Fibroblast of lung (primary cell): ENCODE data around the gene GALP. TPM values are rescaled to one million over a fixed set of nuclear protein-coding genes. Genes with fewer than 3 reads are reported as not detected.
"Not testable (repeated sequence)": the region's sequence is repeated elsewhere in the genome, so short reads cannot be mapped to it uniquely, and the experiment has no call there.

Experiments used
- DNase-seq, 2 donors: peaks; one replicate each; pipeline versions ENCODE4 v3.0.0 to v3.0.0-alpha.2; 2010; ENCODE audit warnings: low read depth in 2 of 2
- H2AFZ ChIP-seq: 2 replicates; pipeline ENCODE4 v1.5.1; 2012; ENCODE audit warnings: low read length, control low read depth, inconsistent platforms
- H3K27ac ChIP-seq: 2 replicates; pipeline ENCODE4 v1.5.1; 2011; ENCODE audit warnings: low read length, control low read depth; ENCODE audit not compliant: insufficient read depth
- H3K27me3 ChIP-seq: 2 replicates; pipeline ENCODE4 v1.5.1; 2011; ENCODE audit warnings: mild to moderate bottlenecking, low read length; ENCODE audit not compliant: control insufficient read depth, insufficient read depth
- H3K36me3 ChIP-seq: 2 replicates; pipeline ENCODE4 v1.5.1; 2011; ENCODE audit warnings: low read length; ENCODE audit not compliant: control insufficient read depth, insufficient read depth
- H3K4me1 ChIP-seq: 2 replicates; pipeline ENCODE4 v1.5.1; 2011; ENCODE audit warnings: low read length; ENCODE audit not compliant: control insufficient read depth, insufficient read depth; ENCODE audit errors: extremely low read depth
- H3K4me2 ChIP-seq: 2 replicates; pipeline ENCODE4 v1.5.1; 2011; ENCODE audit warnings: low read length, control low read depth; ENCODE audit not compliant: insufficient read depth; ENCODE audit errors: extremely low read depth
- H3K4me3 ChIP-seq, 4 experiments: fragments of 200-600 bp in 1 of 4; sonication (generic) in 1 of 4; replicated peaks in 1 of 4; 2 replicates each; pipeline ENCODE4 v1.5.1; 2011 to 2016; ENCODE audit warnings: low read length in 4 of 4, low read depth in 3 of 4, mild to moderate bottlenecking in 3 of 4, control low read depth in 2 of 4, inconsistent platforms in 1 of 4, mixed read lengths in 1 of 4; ENCODE audit not compliant: insufficient read depth in 1 of 4; ENCODE audit errors: control extremely low read depth in 1 of 4
- H3K79me2 ChIP-seq: 2 replicates; pipeline ENCODE4 v1.5.1; 2012; ENCODE audit warnings: mild to moderate bottlenecking, low read length, inconsistent platforms; ENCODE audit not compliant: control insufficient read depth, insufficient read depth
- H3K9ac ChIP-seq: 2 replicates; pipeline ENCODE4 v1.5.1; 2011; ENCODE audit warnings: mild to moderate bottlenecking, low read length, control low read depth; ENCODE audit not compliant: insufficient read depth
- H3K9me3 ChIP-seq: 2 replicates; pipeline ENCODE4 v1.5.1; 2012; ENCODE audit warnings: low read depth, low read length; ENCODE audit not compliant: control insufficient read depth, insufficient read depth
- H4K20me1 ChIP-seq: 2 replicates; pipeline ENCODE4 v1.5.1; 2011; ENCODE audit warnings: low read length; ENCODE audit not compliant: control insufficient read depth, insufficient read depth; ENCODE audit errors: extremely low read depth
- EZH2 ChIP-seq: IDR thresholded peaks from 2 replicates; pipeline ENCODE4 v1.5.1; 2012; ENCODE audit warnings: low read length, control low read depth, mild to moderate bottlenecking; ENCODE audit errors: missing control alignments
- polyA plus RNA-seq, 2 donors: library from polyadenylated mRNA; depleted of rRNA in 1 of 2; stranded (reverse) in 1 of 2; unstranded in 1 of 2; fragments of >200 nt; gene quantifications; 2 replicates each; pipeline ENCODE4 v1.2.1, GENCODE V29; 2011 to 2012; ENCODE audit warnings: missing spikeins in 1 of 2
- total RNA-seq: library from RNA; depleted of rRNA; stranded (reverse); fragments of >200 nt; gene quantifications from 2 replicates; pipeline ENCODE4 v1.2.1, GENCODE V29; 2014
- TF ChIP-seq, protein P1 (sequence below), 2 donors: IDR thresholded peaks in 1 of 2; conservative IDR thresholded peaks in 1 of 2; 1 replicate in 1 of 2; 2 replicates in 1 of 2; pipeline ENCODE4 v1.5.1; 2011 to 2012; ENCODE audit warnings: low read length in 2 of 2, control low read depth in 1 of 2, inconsistent platforms in 1 of 2, low read depth in 1 of 2, mild to moderate bottlenecking in 1 of 2

Gene GALP
- total and polyA plus RNA-seq, 2 donors (not counting 1 experiment from before 2014, with no cell fraction given) = not detected

DNA sequence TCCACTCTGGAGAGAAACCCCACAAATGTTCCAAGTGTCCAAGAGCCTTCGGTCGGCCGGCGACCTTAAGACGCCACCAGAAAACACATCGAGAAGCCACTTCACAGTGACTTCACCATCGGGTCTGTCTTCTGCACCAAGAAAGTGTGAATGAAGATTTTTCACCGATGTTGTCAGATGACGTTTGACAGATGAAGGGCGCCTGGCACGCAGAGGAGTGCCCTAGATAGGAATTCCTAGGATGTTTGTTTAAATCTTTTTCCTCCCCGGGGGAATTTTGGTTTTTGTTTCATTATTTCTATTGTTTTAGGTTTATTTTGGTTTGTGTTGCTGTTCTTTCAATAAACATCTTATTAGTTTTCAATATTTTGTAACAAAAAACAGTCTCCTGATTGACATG, 33.3 kb downstream of the GALP start:
- Histone ChIP-seq H3K9ac (no peak overlapping the region), H3K4me1 (no peaks in the 10 kb centered on the region), H3K27me3 (no peaks in the 10 kb centered on the region), H3K9me3 (no peaks in the 10 kb centered on the region), H3K4me3 (no peak overlapping the region), H2AFZ (no peak overlapping the region), H3K79me2 (no peaks in the 10 kb centered on the region), H3K36me3 (no peaks in the 10 kb centered on the region), H4K20me1 (no peaks in the 10 kb centered on the region), H3K27ac (no peak overlapping the region), H3K4me2 (no peak overlapping the region)
- TF ChIP-seq EZH2 = no peak
- TF ChIP-seq, protein P1, sequence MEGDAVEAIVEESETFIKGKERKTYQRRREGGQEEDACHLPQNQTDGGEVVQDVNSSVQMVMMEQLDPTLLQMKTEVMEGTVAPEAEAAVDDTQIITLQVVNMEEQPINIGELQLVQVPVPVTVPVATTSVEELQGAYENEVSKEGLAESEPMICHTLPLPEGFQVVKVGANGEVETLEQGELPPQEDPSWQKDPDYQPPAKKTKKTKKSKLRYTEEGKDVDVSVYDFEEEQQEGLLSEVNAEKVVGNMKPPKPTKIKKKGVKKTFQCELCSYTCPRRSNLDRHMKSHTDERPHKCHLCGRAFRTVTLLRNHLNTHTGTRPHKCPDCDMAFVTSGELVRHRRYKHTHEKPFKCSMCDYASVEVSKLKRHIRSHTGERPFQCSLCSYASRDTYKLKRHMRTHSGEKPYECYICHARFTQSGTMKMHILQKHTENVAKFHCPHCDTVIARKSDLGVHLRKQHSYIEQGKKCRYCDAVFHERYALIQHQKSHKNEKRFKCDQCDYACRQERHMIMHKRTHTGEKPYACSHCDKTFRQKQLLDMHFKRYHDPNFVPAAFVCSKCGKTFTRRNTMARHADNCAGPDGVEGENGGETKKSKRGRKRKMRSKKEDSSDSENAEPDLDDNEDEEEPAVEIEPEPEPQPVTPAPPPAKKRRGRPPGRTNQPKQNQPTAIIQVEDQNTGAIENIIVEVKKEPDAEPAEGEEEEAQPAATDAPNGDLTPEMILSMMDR (conservative IDR thresholded peaks at IDR 0.05 in 1 of 2, IDR thresholded peaks at IDR 0.05 in 1 of 2; ENCODE audit: low read depth in 1 of 2, low read length in 2 of 2) = no peak
- DNase-seq = no peak

DNA sequence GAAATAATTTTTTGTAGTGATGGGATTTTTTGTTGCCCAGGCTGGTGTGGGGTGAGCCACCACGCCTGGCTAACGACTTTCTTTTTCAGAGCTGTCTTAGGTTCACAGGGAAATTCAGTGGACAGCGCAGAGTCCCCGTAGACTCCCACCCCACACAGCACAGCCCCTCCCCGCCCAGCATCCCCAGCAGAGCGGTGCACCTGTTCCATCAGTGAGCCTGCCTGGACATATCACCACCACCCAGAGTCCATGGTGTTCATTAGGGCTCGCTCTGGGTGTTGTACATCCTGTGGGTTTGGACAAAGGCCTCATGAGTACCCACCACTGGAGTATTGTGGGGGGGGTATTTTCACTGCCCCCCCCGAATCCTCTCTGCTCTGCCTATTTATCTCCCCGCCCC, 34.2 kb downstream of the GALP start:
- H3K79me2 ChIP-seq, H3K4me2 ChIP-seq, H3K36me3 ChIP-seq, H3K27me3 ChIP-seq, H3K9ac ChIP-seq, H3K9me3 ChIP-seq, H3K4me3 ChIP-seq, DNase-seq, H4K20me1 ChIP-seq, H3K27ac ChIP-seq, H3K4me1 ChIP-seq, H2AFZ ChIP-seq: not testable (repeated sequence)

DNA sequence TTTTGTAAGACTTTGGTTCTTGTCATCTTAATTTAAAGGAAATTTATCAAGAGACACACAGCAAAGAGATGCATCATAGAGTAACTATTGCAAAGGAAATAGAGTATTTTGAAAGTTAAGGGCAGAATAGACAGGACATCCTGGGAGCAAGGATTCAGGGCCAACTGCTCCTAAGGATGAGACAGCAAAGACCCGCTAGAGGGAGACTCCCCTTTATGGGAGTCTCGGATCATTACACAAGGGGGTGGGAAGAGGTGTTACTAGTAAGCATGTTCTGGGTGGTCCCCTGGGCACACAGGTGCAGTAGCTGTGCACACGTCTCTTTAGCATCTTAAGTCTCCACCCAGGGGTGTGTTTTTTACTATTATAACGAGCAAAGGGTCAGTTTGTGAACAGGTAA, 35.9 kb downstream of the GALP start:
- Histone ChIP-seq H3K27ac (no peak overlapping the region), H2AFZ (no peak overlapping the region), H3K27me3 (no peaks in the 10 kb centered on the region)

More for the DNA sequence above, 35.9 kb downstream of the GALP start:
- no peak overlapping the region for H3K4me2 ChIP-seq
- no peaks in the 10 kb centered on the region for H3K79me2 ChIP-seq
- no peaks in the 10 kb centered on the region for H3K4me1 ChIP-seq
- no peaks in the 10 kb centered on the region for H3K9me3 ChIP-seq
- H3K36me3 ChIP-seq = no peaks in the 10 kb centered on the region
- H4K20me1 ChIP-seq = no peaks in the 10 kb centered on the region
- TF ChIP-seq EZH2 = no peak
- TF ChIP-seq, protein P1 (conservative IDR thresholded peaks at IDR 0.05 in 1 of 2, IDR thresholded peaks at IDR 0.05 in 1 of 2; ENCODE audit: low read depth in 1 of 2, low read length in 2 of 2) = no peak
- DNase-seq = no peak
- H3K9ac ChIP-seq = no peak overlapping the region
- no peak overlapping the region for H3K4me3 ChIP-seq
